ENCODE results near the gene FOXN3. TPM values are rescaled to one million over a fixed set of nuclear protein-coding genes. Genes with fewer than 3 reads are reported as not detected.

The FOXN3 gene
- polyA plus RNA-seq, 1 of the 3 experiments (the other 2 are of a cell fraction): 9.8 TPM

DNA sequence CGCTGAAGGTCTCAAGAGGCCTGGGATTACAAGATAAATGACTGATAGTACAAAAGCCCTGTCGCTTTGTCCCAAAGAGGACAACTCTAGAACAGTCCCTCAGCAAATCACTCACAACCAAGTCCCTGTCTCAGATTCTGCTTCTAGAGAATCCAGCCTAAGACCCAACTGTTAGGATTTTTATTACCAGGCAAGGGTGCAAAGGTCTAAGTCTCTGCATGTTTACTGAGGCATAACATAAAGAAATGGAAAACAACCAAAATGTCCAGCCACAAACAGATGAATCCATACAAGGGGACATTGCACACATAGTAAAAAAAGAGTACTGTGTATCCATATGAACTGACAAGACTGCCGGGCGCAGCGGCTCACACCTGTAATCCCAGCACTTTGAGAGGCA, 104.1 kb downstream of the FOXN3 start:
- H3K4me1 ChIP-seq (ENCODE audit: control insufficient read depth in 1 of 2, insufficient read depth in 2 of 2, low read depth in 1 of 2, low read length in 1 of 2): peaks cover 0 to 11% of the 10 kb centered on the region in 2 experiments; a peak in 2 of 4 replicates
- TF ChIP-seq MEF2A (IDR thresholded peaks at IDR 0.05; ENCODE audit: borderline replicate concordance, low read depth) (no peak), SIN3A (IDR thresholded peaks at IDR 0.05; ENCODE audit: borderline replicate concordance, low read depth, low read length) (no peak)
- TF ChIP-seq, protein P1, sequence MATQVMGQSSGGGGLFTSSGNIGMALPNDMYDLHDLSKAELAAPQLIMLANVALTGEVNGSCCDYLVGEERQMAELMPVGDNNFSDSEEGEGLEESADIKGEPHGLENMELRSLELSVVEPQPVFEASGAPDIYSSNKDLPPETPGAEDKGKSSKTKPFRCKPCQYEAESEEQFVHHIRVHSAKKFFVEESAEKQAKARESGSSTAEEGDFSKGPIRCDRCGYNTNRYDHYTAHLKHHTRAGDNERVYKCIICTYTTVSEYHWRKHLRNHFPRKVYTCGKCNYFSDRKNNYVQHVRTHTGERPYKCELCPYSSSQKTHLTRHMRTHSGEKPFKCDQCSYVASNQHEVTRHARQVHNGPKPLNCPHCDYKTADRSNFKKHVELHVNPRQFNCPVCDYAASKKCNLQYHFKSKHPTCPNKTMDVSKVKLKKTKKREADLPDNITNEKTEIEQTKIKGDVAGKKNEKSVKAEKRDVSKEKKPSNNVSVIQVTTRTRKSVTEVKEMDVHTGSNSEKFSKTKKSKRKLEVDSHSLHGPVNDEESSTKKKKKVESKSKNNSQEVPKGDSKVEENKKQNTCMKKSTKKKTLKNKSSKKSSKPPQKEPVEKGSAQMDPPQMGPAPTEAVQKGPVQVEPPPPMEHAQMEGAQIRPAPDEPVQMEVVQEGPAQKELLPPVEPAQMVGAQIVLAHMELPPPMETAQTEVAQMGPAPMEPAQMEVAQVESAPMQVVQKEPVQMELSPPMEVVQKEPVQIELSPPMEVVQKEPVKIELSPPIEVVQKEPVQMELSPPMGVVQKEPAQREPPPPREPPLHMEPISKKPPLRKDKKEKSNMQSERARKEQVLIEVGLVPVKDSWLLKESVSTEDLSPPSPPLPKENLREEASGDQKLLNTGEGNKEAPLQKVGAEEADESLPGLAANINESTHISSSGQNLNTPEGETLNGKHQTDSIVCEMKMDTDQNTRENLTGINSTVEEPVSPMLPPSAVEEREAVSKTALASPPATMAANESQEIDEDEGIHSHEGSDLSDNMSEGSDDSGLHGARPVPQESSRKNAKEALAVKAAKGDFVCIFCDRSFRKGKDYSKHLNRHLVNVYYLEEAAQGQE (IDR thresholded peaks at IDR 0.05; ENCODE audit: low read depth, low read length): no peak
- ChIA-PET POLR2A (no interaction called here), CTCF (interaction anchor here (0.6 kb wide), 1 partner anchor 207 kb away, joined by 3 read pairs; no protein-coding TSS in a partner anchor)
- no peaks in the 10 kb centered on the region for H3K27me3 ChIP-seq (ENCODE audit: insufficient read depth)
- no peak overlapping the region for H3K4me2 ChIP-seq
- H3K27ac ChIP-seq (ENCODE audit: low read depth in 2 of 2, low read length in 1 of 2): no peak overlapping the region
- DNase-seq: no peak
- no peak overlapping the region for H3K4me3 ChIP-seq (ENCODE audit: low read depth in 2 of 2, low read length in 1 of 2)
- no peaks in the 10 kb centered on the region for H3K9me2 ChIP-seq
- no peaks in the 10 kb centered on the region for H4K20me1 ChIP-seq (ENCODE audit: insufficient read depth)
- H3K36me3 ChIP-seq (replicated peaks in 1 of 2; ENCODE audit: control insufficient read depth in 1 of 2, insufficient read depth in 2 of 2, low read length in 1 of 2): no peaks in the 10 kb centered on the region
- 97% methylated on average over 5 of the region's 5 CpGs for WGBS (ENCODE audit: low lambda C conversion rate)
- no peaks in the 10 kb centered on the region for H3K79me2 ChIP-seq (ENCODE audit: insufficient read depth)
- H2AFZ ChIP-seq (ENCODE audit: low read depth): no peak overlapping the region
- H3F3A ChIP-seq (replicated peaks; ENCODE audit: insufficient read depth): no peaks in the 10 kb centered on the region
- no peak overlapping the region for H3K9ac ChIP-seq
- H3K9me3 ChIP-seq: no peaks in the 10 kb centered on the region

GRCh38 chr14:89310211-89310610, 106.8 kb downstream of the FOXN3 start:
- no peaks in the 10 kb centered on the region for H3K27me3 ChIP-seq (ENCODE audit: insufficient read depth)
- no peak overlapping the region for H3K9ac ChIP-seq
- CTCF ChIA-PET: no interaction called here
- H3K9me2 ChIP-seq: no peaks in the 10 kb centered on the region
- no peak overlapping the region for H2AFZ ChIP-seq (ENCODE audit: low read depth)
- DNase-seq: no peak
- H3K36me3 ChIP-seq (replicated peaks in 1 of 2; ENCODE audit: control insufficient read depth in 1 of 2, insufficient read depth in 2 of 2, low read length in 1 of 2): no peaks in the 10 kb centered on the region
- 94% methylated on average over 8 of the region's 9 CpGs for WGBS (ENCODE audit: low lambda C conversion rate)
- H3K4me2 ChIP-seq: no peak overlapping the region
- H3K4me1 ChIP-seq (ENCODE audit: control insufficient read depth in 1 of 2, insufficient read depth in 2 of 2, low read depth in 1 of 2, low read length in 1 of 2): peaks cover 9 to 15% of the 10 kb centered on the region in 2 experiments; a peak in 3 of 4 replicates
- no peaks in the 10 kb centered on the region for H3F3A ChIP-seq (replicated peaks; ENCODE audit: insufficient read depth)
- H3K9me3 ChIP-seq: no peaks in the 10 kb centered on the region
- H3K27ac ChIP-seq (ENCODE audit: low read depth in 2 of 2, low read length in 1 of 2): no peak overlapping the region
- no peaks in the 10 kb centered on the region for H3K79me2 ChIP-seq (ENCODE audit: insufficient read depth)
- POLR2A ChIA-PET: no interaction called here
- H4K20me1 ChIP-seq (ENCODE audit: insufficient read depth): no peaks in the 10 kb centered on the region
- TF ChIP-seq JUND (IDR thresholded peaks at IDR 0.05) (no peak), RFX5 (IDR thresholded peaks at IDR 0.05; ENCODE audit: low read length) (no peak)
- no peak overlapping the region for H3K4me3 ChIP-seq (ENCODE audit: low read depth in 2 of 2, low read length in 1 of 2)

DNA sequence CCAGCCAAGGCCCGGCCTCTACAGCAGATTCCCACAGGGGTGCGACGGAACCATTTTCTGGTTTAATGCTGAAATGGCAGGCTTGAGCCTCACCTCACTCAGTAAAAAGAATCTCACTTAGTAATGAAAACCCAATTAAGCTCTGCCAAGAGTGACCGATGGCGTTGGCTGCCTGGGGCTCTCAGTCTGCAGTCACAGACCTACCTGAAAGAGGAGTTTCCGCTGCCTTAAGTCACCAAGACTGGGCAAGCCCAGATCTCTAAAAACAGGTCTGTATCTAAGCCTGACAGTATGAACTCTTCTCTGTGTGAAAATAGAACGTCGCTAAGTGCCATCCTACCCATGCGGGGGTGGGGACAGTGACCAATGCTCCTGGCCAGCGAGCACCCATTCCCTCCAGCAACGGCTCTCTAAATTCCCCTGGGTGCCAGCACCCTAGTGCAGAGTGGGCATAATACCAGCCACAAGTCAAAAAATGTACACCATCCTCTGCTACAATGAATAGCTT, 107.3 kb downstream of the FOXN3 start:
- POLR2A ChIA-PET: no interaction called here
- no peak for TF ChIP-seq FOXM1 (IDR thresholded peaks at IDR 0.05; ENCODE audit: low read depth)
- TF ChIP-seq TEAD4 (IDR thresholded peaks at IDR 0.05; ENCODE audit: borderline replicate concordance, insufficient read depth): no peak
- no peak for TF ChIP-seq PBX3 (IDR thresholded peaks at IDR 0.05)
- no peak for TF ChIP-seq TCF12 (IDR thresholded peaks at IDR 0.05)
- TF ChIP-seq CHD2 (IDR thresholded peaks at IDR 0.05; ENCODE audit: low read length, partially characterized antibody): no peak
- TF ChIP-seq RFX5 (IDR thresholded peaks at IDR 0.05; ENCODE audit: low read length): no peak
- no peak for TF ChIP-seq ELF1 (IDR thresholded peaks at IDR 0.05)
- TF ChIP-seq FOXJ3 (CRISPR knock-in tag; IDR thresholded peaks at IDR 0.05): no peak
- TF ChIP-seq MEF2A (IDR thresholded peaks at IDR 0.05; ENCODE audit: borderline replicate concordance, low read depth): no peak
- no peak for TF ChIP-seq RCOR1 (IDR thresholded peaks at IDR 0.05; ENCODE audit: low read length)
- TF ChIP-seq, protein P1 (IDR thresholded peaks at IDR 0.05; ENCODE audit: low read depth, low read length): no peak

More for the DNA sequence above, 107.3 kb downstream of the FOXN3 start:
- Histone ChIP-seq H3K36me3 (replicated peaks in 1 of 2; ENCODE audit: control insufficient read depth in 1 of 2, insufficient read depth in 2 of 2, low read length in 1 of 2) (no peaks in the 10 kb centered on the region), H3K27ac (ENCODE audit: low read depth in 2 of 2, low read length in 1 of 2) (no peak overlapping the region), H3K9ac (no peak overlapping the region), H3K9me3 (no peaks in the 10 kb centered on the region), H3K4me3 (ENCODE audit: low read depth in 2 of 2, low read length in 1 of 2) (no peak overlapping the region), H3K4me2 (no peak overlapping the region), H3K9me2 (no peaks in the 10 kb centered on the region), H3K79me2 (ENCODE audit: insufficient read depth) (no peaks in the 10 kb centered on the region), H4K20me1 (ENCODE audit: insufficient read depth) (no peaks in the 10 kb centered on the region), H3F3A (replicated peaks; ENCODE audit: insufficient read depth) (no peaks in the 10 kb centered on the region), H3K27me3 (ENCODE audit: insufficient read depth) (no peaks in the 10 kb centered on the region), H3K4me1 (ENCODE audit: control insufficient read depth in 1 of 2, insufficient read depth in 2 of 2, low read depth in 1 of 2, low read length in 1 of 2) (peaks cover 14 to 20% of the 10 kb centered on the region in 2 experiments), H2AFZ (ENCODE audit: low read depth) (no peak overlapping the region)
- CTCF ChIA-PET: no interaction called here
- 92% methylated on average over 11 of the region's 11 CpGs for WGBS (ENCODE audit: low lambda C conversion rate)
- DNase-seq: no peak

Measured in SK-N-SH (cell line).